Caco-2 (cell line): Measurements from ENCODE around the gene PLEKHA6. TPM values are rescaled to one million over a fixed set of nuclear protein-coding genes. Genes with fewer than 3 reads are reported as not detected.

Source experiments
- BruUV-seq: library from RNA; stranded (reverse); fragments of 400-500 nt; replicated peaks from 2 replicates; lab custom pipeline; 2021; lab: Mats Ljungman, UMichigan
- CTCF ChIA-PET: fragments of 300-600 bp; sonication (Branson Sonifier 250); formaldehyde crosslinking; loops from one replicate; lab custom pipeline; 2022; ENCODE audit warnings: antibody characterized with exemption; lab: Charles Lee
- POLR2A ChIA-PET: fragments of 300-600 bp; sonication (Branson Sonifier 250); formaldehyde crosslinking; loops from one replicate; lab custom pipeline; 2022; ENCODE audit warnings: antibody characterized with exemption; lab: Charles Lee
- DNase-seq, 2 experiments: peaks; one replicate each; pipeline versions ENCODE4 v3.0.0 to v3.0.0-alpha.2; 2020 to 2022
- H3K27me3 ChIP-seq: replicated peaks from 2 replicates; pipeline ENCODE4 v1.6.0; 2011; ENCODE audit warnings: low read length; ENCODE audit not compliant: control insufficient read depth, insufficient read depth
- H3K36me3 ChIP-seq: 2 replicates; pipeline ENCODE4 v1.5.1; 2011; ENCODE audit warnings: low read length; ENCODE audit not compliant: control insufficient read depth, insufficient read depth
- H3K4me1 ChIP-seq: fragments of 250-450 bp; sonication (Bioruptor Pico); 2 replicates; pipeline ENCODE4 v1.5.1; 2020; ENCODE audit warnings: mild to moderate bottlenecking
- H3K4me3 ChIP-seq: 2 replicates; pipeline ENCODE4 v1.5.1; 2011; ENCODE audit warnings: low read depth, mild to moderate bottlenecking, control low read depth, low read length
- H3K9me3 ChIP-seq: fragments of 250-450 bp; sonication (Bioruptor Pico); 2 replicates; pipeline ENCODE4 v1.5.1; 2020; ENCODE audit warnings: mild to moderate bottlenecking, moderate library complexity
- H3K27ac Mint-ChIP-seq: one replicate; pipeline ENCODE4 v1.8.0; 2022; ENCODE audit warnings: mixed read lengths; ENCODE audit not compliant: unreplicated experiment
- H3K27me3 Mint-ChIP-seq: one replicate; pipeline ENCODE4 v1.8.0; 2022; ENCODE audit warnings: mixed read lengths; ENCODE audit not compliant: insufficient read depth, unreplicated experiment
- H3K36me3 Mint-ChIP-seq: one replicate; pipeline ENCODE4 v1.8.0; 2022; ENCODE audit warnings: mild to moderate bottlenecking, mixed read lengths; ENCODE audit not compliant: insufficient read depth, unreplicated experiment
- H3K4me1 Mint-ChIP-seq: one replicate; pipeline ENCODE4 v1.8.0; 2022; ENCODE audit warnings: low read depth, mixed read lengths; ENCODE audit not compliant: unreplicated experiment
- H3K4me3 Mint-ChIP-seq: one replicate; pipeline ENCODE4 v1.8.0; 2022; ENCODE audit warnings: mild to moderate bottlenecking, moderate library complexity, mixed read lengths; ENCODE audit not compliant: unreplicated experiment
- H3K9me3 Mint-ChIP-seq: one replicate; pipeline ENCODE4 v1.8.0; 2022; ENCODE audit warnings: mixed read lengths; ENCODE audit not compliant: unreplicated experiment
- CTCF ChIP-seq, 2 experiments: fragments of 200-600 bp in 1 of 2; IDR thresholded peaks; 1 replicate in 1 of 2; 2 replicates in 1 of 2; pipeline versions ENCODE4 v1.5.1 to v1.8.0; 2011 to 2022; ENCODE audit warnings: antibody characterized with exemption in 1 of 2, control low read depth in 1 of 2, inconsistent platforms in 1 of 2, low read depth in 1 of 2, low read length in 1 of 2, mild to moderate bottlenecking in 1 of 2, moderate library complexity in 1 of 2; ENCODE audit not compliant: insufficient read depth in 1 of 2, severe bottlenecking in 1 of 2, unreplicated experiment in 1 of 2
- intact Hi-C: fragments of 100-400 bp; cut with micrococcal nuclease; formaldehyde crosslinking; loops from one replicate; pipeline ENCODE4 v1.10.0; 2022; ENCODE audit not compliant: unreplicated experiment
- total RNA-seq: library from RNA; stranded (reverse); gene quantifications from 2 replicates; pipeline ENCODE4 v1.2.3, GENCODE V29; 2022

Gene PLEKHA6
- total RNA-seq, 1 experiment from 2014 or later, result 18.8 TPM

DNA sequence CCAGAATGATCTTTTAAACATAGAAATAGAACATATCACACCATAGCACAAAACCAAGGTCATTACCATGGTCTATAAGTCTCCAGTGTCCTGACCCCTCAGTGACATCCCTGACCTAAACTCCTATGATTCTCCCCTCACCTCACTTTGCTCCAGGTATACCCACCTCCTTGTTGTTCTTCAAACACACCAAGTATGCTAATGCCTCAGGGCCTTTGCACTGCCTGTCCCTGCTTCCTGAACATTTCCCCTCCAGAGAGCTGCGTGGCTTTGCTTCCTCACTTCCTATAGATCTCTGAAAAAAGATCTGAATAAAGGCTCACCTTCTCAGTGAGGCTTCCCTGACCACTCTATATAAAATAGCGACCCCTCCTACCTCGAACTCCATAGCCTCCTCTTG lies 147.0 kb downstream of the PLEKHA6 start:
- Histone ChIP-seq H3K27me3 (no peaks in the 10 kb centered on the region), H3K4me3 (no peak overlapping the region; the same call in 1 of the 2 replicates), H3K4me1 (peaks cover 12% of the 10 kb centered on the region; the same call in 1 of the 2 replicates), H3K9me3 (no peaks in the 10 kb centered on the region), H3K36me3 (peaks cover 2% of the 10 kb centered on the region)
- no peaks in the 10 kb centered on the region for H3K27me3 Mint-ChIP-seq
- no peak for DNase-seq
- no peak overlapping the region for H3K4me3 Mint-ChIP-seq
- TF ChIP-seq CTCF (IDR thresholded peaks at IDR 0.05; ENCODE audit: insufficient read depth in 1 of 2, low read depth in 1 of 2, low read length in 1 of 2, severe bottlenecking in 1 of 2, unreplicated experiment in 1 of 2), result no peak
- CTCF ChIA-PET, result no interaction called here
- BruUV-seq, result no TSS peak
- no peaks in the 10 kb centered on the region for H3K4me1 Mint-ChIP-seq
- POLR2A ChIA-PET, result no interaction called here
- peaks cover 15% of the 10 kb centered on the region for H3K36me3 Mint-ChIP-seq
- intact Hi-C loops, result loop anchor here (5.0 kb wide), 1 partner anchor 350 kb away; the partner anchor contains the start of gene SNRPE
- no peak overlapping the region for H3K27ac Mint-ChIP-seq
- H3K9me3 Mint-ChIP-seq, result no peaks in the 10 kb centered on the region

DNA sequence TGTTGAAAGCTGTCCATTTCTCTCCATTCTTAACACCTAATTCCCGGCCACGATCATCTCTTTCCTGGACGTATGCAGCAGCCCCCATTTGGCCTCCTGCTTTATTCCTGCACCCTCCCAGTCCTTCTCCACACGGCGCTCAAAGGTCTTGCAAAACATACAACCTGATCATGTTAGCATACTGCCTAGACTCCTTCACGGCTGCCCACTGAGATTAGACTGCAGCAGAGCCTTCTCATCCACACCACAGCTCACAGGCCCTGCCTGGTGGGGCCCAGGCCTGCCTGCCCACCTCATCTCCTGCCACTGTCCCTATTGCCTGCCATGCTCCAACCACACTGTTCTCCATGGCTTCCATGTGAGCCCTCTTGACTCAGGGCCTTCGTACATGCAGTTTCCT lies 148.7 kb downstream of the PLEKHA6 start:
- Histone ChIP-seq H3K4me1 (peaks cover 12% of the 10 kb centered on the region; the same call in 1 of the 2 replicates), H3K4me3 (no peak overlapping the region), H3K27me3 (no peaks in the 10 kb centered on the region), H3K36me3 (peaks cover 2% of the 10 kb centered on the region), H3K9me3 (no peaks in the 10 kb centered on the region)
- Mint-ChIP-seq H3K9me3 (no peaks in the 10 kb centered on the region), H3K36me3 (peaks cover 15% of the 10 kb centered on the region), H3K4me3 (no peak overlapping the region), H3K27me3 (no peaks in the 10 kb centered on the region), H3K27ac (no peak overlapping the region), H3K4me1 (no peaks in the 10 kb centered on the region)
- ChIA-PET POLR2A (no interaction called here), CTCF (interaction anchor here (1.2 kb wide), 1 partner anchor 48 kb away, joined by 4 read pairs; no protein-coding TSS in a partner anchor)
- no peak for TF ChIP-seq CTCF (IDR thresholded peaks at IDR 0.05; ENCODE audit: insufficient read depth in 1 of 2, low read depth in 1 of 2, low read length in 1 of 2, severe bottlenecking in 1 of 2, unreplicated experiment in 1 of 2)
- no TSS peak for BruUV-seq
- intact Hi-C loops, result loop anchor here (5.0 kb wide), 1 partner anchor 349 kb away; the partner anchor contains the start of gene SNRPE
- no peak for DNase-seq

GRCh38 chr1:204207136-204207616 lies 152.6 kb downstream of the PLEKHA6 start:
- BruUV-seq, result no TSS peak
- H3K27me3 ChIP-seq, result no peaks in the 10 kb centered on the region
- H3K4me3 Mint-ChIP-seq, result no peak overlapping the region
- no peak overlapping the region for H3K4me3 ChIP-seq
- ChIA-PET CTCF (interaction anchor here (0.6 to 2.2 kb wide), 7 partner anchors 9 to 191 kb away, joined by 3 to 19 read pairs (median 4); partner anchors contain the start of gene ETNK2), POLR2A (no interaction called here)
- H3K9me3 ChIP-seq, result no peaks in the 10 kb centered on the region
- no peaks in the 10 kb centered on the region for H3K27me3 Mint-ChIP-seq
- no peak overlapping the region for H3K27ac Mint-ChIP-seq
- H3K4me1 Mint-ChIP-seq, result peaks cover 7% of the 10 kb centered on the region
- no peaks in the 10 kb centered on the region for H3K9me3 Mint-ChIP-seq
- no peaks in the 10 kb centered on the region for H3K4me1 ChIP-seq
- intact Hi-C loops, result loop anchor here (1.0 kb wide), 1 partner anchor 45 kb away; no protein-coding TSS in a partner anchor
- peak; percentile 75 to 84 for TF ChIP-seq CTCF (IDR thresholded peaks at IDR 0.05; ENCODE audit: insufficient read depth in 1 of 2, low read depth in 1 of 2, low read length in 1 of 2, severe bottlenecking in 1 of 2, unreplicated experiment in 1 of 2)
- DNase-seq, result peak; percentile 63 to 80
- peaks cover 2% of the 10 kb centered on the region for H3K36me3 ChIP-seq
- peaks cover 6% of the 10 kb centered on the region for H3K36me3 Mint-ChIP-seq
